Activated naive CD4-positive, alpha-beta T cell (primary cell): ENCODE results near the gene RPS6KA3.
"Not testable (repeated sequence)": the region's sequence is repeated elsewhere in the genome, so short reads cannot be mapped to it uniquely, and the experiment has no call there.

Experiments used
- DNase-seq, 4 experiments: peaks; one replicate each; lab custom pipeline; 2025; lab: John Stamatoyannopoulos, UW

RPS6KA3 gene

DNA sequence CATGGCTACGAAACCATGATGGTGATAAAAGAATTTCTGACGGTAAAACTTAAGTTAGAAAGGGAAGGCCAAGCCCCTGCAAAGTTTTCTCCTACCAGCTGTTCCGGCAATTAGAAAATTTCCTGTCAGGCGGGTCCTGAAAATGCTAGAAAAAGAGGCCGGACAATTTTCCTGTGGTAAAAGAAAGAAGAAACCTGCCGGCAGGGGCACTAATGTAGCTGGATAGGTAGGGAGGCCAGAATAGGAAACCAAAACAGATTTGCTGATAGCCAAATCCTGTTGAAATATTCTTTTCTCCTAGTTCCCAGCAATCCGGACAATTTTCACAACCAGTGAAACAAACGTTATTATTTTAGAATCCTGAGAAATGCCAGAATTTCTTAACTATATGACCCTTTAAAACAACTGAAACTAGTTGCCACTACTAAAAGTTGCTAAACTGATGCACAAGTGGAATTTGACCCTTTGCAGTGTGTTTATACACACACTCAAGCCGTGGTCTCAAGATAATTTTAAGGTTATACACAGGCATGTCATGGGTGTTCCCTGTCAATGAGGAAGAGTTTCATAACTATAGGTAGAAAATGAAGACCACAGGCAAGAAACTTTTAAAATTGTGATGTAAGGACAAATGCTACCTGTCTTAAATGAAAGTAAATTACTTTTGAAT lies 47.7 kb downstream of the RPS6KA3 start:
- no peak for DNase-seq

DNA sequence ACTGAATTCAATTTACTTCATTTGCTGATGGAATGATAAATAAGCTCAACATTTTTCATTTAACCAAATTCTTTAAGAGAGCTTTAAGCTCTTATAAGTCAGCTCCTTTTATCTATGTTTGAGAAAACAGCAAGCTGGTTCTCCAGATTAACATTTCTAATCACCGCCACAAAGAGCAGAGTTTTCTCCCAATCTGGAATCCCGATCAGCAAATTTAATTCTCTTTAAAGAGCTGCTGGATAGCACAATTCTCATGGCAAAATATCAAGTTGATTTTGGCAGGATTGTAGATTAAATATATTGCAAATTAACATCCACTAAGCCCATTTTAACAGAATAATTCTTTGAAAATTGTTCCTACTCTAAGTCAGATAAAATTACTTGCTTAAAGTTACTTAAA lies 48.8 kb downstream of the RPS6KA3 start:
- no peak for DNase-seq

DNA sequence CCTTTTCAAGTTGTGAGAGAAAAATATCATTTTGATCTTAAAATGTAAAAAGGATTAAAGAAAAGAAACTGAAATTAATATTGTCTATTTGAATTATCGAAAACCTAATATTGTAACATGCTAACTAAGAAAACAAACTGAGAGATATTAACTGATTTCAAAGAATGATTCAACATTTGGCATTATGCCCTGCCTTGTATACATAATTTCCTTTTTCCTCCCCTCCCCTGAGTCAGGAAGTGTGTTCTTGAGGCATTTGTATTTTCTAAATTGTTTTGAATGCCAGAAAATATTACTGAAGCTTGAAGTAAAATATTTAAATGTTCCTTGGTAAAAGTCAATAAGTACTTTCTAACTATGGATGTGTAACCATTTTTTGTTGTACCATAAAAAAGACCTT lies 49.4 kb downstream of the RPS6KA3 start:
- no peak for DNase-seq

DNA sequence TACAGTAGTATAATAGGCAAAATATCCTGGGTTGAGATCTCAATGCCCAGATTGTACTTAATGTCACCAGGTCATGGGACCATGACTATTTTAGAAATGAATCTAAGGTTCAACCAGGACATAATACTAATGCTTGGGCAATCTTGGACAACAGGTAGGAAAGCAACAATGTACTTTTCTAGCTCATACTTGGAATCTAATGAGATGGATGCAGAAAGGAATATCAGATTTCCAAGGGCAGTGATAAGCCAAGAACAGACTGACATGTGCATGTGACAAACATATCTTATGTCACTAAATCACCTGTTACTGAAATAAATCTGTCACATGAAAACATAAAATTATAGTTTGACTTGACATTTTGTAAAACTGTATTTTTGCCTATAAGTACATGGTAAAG lies 51.1 kb downstream of the RPS6KA3 start:
- DNase-seq, result no peak

DNA sequence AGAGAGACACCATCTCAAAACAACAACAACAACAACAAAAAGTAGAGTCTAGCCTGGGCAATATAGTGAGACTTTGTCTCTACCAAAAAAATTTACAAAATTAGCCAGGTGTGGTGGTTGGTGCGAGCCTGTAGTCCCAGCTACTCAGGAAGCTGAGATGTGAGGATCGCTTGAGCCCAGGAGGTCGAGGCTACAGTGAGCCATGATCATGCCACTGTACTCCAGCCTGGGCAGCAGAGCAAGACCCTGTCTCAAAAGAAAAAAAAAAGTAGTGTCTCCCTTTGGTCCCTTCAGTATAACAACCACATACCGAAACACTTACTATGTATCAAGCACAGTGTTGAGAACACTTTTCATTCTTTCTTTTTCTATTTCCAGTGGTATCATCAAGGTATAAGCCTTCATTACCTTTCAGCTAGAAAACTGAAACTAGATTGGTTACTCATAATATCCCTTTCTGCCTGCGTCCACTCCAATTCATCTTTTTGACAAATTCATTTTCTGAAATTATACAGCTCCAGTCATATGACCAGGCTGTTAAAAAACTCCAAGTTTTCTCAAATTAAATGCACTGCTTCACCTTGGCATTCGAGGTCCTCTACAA lies 54.1 kb downstream of the RPS6KA3 start:
- no peak for DNase-seq

DNA sequence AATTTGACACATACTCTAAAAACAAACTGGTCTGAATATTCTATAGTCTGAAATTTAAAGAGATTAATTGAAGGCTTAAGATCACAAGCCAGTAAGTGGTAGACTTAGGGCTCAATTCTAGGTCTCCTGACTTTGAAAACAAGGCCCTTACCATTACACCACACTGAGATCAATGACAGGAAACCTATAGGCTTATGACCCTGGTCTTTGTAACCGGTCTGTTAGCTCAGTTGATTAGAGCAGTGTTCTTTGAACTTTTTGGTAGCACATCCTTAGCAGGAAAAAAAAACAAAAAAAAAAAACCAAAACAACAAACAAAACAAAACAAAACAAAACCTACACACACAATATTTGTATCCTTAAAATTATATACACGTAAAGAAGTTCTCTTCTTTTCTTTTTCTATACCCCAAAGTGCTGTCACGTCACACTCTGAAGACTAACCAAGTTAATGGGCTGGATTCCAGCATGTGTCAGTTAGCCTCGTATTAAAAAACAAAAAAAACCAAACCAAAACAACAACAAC lies 55.4 kb downstream of the RPS6KA3 start:
- DNase-seq, result no peak

DNA sequence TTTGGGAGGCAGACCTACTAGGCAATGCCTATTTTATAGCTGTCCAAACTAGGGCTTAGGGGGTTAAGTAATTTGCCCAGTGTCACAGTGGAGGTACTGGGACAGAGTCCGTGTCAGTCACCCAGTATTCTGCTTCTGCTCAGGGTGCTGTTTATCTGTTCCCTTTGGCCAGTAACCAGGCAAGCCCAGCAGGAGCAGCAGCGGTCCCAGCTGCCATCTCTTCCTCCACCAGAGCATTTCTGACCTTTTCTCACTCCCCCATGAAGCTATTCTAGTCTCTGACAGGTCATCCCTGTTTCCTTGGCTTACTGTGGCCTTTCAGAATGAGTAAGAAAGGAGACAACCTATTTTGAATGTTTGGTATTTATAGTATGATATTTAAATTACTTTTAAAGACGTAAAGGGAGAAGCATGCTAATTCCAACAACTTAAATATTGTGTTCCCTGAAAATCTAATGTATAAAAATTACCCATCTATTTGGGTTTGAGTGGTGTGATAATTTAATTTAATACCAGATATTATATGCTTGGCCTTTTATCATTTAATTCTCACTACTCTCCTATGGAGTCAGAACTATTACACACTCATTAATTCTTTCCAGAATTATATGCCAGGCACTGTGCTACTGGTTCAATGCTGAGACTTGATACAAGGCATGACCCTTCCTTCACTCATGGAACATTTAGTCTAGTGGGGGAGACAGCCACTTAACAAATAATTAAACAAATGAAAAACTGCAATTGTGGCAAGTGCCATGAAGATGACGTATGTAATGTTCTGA lies 60.6 kb downstream of the RPS6KA3 start:
- DNase-seq, result no peak

DNA sequence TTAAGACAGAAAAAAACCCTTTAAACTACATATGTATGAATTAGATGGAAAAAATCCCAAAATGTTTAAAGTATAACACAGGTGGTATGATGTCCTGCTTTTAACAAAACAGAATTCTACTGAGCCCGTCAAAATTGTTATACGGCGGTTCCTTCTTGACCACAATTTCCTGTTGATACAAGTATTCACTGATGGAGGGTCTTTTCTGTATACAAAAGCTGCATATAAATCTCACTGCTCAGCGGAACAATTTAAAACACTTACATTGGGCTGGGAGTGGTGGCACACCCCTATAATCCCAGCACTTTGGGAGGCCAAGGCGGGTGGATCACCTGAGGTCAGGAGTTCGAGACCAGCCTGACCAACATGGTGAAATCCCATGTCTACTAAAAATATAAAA lies 62.4 kb downstream of the RPS6KA3 start:
- DNase-seq, result no peak

DNA sequence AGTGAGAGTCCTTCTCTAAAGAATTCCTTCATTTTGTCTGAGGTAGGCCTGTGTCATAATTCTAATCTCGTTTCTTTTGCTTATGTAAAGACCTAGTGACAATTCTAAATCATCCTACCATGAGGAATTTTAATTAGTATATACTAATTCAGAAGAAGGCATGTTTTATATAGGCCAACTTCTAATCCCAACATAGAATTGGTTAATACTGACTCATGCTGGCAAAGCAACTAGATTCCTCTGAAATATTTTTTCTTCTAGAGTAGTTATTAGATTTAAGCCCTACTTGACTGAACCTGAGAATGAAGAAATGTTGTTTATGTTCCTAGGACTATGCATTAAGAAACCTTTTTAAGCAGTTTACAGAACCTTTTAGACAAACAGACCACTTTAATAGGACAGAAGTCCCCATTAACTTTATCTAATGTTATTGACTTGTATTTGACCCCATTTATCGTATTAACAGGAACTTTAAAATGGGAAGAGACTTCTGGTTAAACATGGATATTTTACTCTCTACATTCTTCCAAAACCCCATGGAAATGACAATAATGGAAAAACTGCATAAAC lies 69.0 kb downstream of the RPS6KA3 start:
- no peak for DNase-seq

DNA sequence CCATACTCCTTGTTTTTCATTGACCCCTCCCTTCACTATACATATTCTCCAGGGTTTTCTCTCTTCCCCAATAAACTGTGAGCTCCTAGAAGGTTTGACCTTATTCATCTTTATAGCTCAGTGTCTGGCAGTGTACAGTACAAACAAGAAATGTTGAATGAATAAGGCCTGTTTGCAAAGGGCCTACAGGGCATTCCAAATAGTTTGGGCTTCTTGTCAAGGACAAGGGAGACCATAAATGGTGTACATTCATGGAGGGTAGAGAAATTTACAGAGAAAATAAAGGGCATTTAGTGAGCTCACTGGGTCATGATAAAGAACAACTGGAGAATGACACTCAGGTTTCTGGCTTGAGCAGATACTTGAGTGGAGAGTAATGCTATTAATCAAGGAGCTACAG lies 77.5 kb downstream of the RPS6KA3 start:
- no peak for DNase-seq

DNA sequence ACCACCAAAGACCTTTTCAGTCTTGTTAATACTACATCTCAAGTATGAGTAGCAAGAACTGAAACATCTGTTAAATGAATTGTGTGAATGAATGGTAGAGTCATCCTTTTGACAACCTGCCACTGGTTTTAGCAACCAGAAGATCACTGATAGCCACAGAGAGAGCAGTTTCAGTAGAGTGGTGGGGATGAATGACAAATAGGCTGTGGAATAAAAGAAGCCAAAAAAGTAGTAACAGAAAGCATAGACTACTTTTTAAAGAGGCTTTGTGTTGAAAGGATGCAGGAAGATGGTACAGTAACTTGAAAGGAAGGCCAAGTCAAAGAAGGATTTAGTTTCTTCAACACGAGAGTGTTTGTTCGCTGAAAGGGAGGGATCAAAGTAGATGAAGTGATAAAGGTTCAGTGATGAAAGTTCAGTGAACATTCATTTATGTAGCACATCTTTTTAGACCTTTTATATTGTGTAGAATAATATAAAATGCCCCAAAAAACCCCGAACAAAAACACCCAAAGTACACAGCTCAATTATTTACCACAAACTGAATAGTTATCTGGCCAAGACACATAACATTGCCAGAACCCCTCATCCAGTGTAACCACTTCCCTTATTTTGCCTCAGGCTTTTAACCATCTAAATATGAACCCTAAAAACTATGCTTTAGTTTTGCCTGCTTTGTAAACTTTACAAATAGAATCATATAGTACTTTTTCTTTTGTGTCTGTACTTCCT lies 84.9 kb downstream of the RPS6KA3 start:
- no peak for DNase-seq

DNA sequence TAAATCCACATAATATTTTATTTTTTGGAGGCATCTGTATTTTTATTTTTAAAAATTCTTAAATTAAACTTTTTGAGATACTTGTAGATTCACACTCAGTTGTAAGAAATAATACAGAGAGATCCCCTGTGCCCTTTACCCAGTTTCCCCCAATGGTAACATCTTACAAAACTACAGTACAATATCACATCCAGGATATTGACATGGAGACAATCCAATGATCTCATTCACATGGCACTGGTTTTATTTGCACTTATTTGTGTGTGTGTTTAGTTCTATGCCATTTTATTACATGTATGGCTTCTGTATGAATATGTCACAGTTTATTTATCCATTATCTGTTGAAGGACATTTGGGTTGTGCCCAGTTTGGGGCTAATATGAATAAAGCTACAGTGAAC lies 89.6 kb downstream of the RPS6KA3 start:
- no peak for DNase-seq

DNA sequence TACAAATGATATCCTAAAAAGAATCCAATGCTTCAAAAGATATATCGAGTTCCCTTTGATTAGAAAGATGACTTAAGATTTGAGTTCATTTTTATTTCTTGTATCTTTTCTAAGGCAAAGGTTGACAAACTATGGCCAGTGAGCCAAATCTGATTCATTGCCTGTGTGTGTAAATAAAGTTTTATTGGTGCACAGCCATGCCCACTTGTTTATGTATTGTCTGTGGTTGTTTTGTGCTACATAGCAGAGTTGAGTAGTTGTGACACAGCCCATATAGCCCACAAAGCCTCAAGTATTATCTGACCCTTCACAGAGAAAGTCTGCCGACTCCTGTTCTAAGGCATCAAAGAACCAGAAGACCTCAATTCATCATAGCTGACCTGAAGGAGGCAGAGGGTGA lies 92.9 kb downstream of the RPS6KA3 start:
- no peak for DNase-seq

DNA sequence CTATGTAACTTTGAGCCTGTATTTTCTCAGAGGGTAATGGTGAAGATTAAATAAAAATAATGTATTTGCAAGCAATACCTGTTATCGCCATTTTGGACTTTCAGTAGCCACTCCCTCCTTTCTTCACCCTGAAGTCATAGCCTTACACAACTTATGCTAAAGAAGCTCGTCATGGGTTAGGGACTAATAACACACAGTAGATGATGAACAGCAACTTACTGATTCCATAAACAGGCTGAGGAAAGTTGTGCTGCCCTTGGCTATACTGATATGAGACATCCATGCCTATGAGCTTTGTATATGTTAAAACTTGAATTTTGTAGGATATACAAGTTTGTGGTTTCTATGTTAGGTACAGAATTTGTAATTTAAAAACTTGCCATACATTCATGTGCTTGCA lies 93.4 kb downstream of the RPS6KA3 start:
- DNase-seq, result no peak

DNA sequence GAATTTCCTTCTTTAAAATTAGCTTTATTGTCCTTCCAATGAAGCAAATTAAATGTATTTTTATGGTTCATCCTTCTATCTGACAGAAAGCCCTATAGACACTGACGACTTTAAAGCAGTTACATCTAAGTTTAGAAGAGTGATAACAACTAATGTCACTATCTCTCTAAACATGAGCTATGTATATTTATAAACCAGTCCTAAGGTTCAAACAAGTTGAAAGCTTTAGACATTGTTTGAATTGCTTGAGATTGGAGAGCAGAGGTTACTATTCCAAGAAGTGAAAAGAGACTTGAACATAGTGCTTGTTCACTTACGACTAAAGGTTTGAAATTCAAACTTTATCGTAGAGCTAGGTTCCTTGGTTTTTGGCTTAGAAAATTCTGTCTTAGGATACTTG lies 94.8 kb downstream of the RPS6KA3 start:
- no peak for DNase-seq

DNA sequence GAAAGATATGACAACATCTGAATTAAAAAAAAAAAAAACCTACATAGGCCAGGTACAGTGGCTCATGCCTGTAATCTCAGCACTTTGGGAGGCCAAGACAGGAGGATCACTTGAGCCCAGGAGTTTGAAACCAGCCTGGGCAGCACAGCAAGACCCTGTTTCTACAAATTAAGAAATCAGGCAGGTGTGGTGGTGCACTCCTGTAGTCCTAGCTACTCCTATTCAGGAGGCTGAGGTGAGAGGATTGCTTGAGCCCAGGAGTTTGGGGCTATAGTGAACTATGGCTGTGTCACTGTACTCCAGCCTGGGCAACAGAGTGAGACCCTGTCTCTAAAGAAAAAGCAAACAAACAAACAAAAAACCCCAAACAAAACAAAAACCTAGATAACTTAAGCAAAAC lies 104.2 kb downstream of the RPS6KA3 start:
- DNase-seq, result not testable (repeated sequence)

DNA sequence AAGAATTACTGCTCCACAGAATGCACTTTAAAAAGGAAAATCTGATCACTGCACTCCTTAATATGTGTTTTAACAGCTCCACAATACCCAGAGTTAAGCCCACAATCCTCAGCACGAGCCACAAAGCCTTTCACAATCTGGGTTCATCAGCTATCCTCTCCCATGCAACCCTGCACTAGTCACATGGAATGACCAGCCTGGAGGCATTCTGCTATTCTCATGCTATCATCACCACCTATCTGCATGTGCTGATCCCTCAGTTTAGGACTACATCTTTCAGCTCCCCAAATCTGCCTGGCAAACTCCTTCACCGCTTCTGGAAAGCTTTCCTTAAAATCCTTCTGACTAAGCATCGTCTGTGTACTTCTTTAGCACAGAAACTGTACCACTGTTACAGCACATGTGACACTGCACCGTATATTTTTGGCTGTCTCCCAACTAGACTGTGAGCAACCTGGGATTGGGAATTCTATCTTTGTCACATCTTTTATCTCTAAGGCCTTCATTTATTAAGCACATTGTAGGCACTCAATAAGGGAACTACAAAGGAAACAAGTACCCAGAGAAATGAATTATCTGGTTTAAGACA lies 106.8 kb downstream of the RPS6KA3 start:
- DNase-seq, result no peak

DNA sequence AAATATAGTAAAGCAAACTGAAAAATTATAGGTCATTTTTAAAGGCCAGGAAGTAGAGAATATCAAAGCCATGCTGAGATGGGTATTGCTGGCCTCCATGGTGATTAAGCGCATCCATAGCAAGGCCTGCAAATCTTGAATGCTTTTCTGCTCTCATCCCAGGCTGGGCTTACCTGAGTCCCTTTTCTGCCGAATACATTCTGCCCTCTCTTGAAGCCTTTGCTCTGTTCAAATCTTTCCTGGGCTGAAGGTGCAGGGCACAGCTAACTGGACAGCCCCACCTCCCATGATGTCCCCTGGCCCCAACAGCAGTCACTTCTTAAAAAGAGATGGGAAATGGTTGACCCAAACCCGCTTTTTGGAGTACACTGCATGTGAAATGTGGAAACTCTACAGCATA lies 115.0 kb downstream of the RPS6KA3 start:
- no peak for DNase-seq

DNA sequence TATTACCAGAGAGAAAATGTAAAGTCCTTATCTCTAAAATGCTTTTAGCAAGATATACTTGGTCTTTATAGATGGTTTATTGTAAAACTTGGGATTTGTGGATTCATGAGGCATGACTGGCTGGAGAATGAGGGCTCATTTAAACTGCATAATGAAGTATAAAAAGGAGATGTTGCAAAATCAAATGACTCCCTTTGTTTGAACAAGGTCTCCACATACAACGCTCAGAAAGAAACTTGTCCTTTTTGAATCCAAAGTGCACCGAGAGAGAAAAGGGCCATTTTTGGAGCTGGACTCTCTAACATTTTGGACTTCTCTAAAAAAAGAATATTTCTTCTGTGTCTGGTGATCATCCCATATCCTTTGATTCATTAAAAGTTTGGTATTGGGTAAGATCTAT lies 117.4 kb downstream of the RPS6KA3 start:
- no peak for DNase-seq

DNA sequence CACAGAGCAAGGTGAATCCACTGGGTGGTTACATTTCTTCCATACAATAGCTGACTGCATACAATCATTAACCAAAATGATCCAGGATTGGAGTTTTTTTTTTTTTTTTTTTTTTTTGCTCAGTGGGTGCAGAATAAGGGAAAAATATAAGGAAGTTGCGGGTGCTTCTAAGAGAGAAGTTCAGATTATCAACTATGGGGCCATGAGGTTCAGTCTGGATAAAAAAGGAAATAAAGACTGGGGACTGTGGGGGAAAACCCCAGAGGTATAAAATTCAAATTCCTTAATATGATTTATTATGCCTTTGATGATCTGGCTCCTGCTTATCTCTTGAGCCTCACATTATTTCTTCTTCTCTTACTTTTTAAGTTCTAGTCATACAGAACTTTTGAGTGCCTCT lies 119.1 kb downstream of the RPS6KA3 start:
- DNase-seq, result no peak

DNA sequence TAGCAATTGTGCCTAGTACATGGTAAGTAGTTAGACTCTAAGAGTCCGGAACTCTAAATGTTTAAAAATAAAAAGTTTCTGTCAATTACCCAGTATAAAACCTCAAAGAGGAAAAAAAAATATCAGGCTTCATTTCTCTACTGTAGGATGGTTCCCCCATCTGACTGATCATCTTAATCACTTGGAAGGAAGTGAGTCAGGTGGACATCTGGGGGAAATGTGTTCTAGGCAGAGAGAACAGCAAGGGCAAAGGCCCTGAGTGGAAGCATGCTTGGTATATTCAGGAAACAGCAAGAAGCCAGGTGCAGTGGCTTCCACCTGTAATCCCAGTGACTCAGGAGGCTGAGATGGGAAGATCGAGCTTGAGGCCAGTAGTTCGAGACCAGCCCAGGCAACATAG lies 122.2 kb downstream of the RPS6KA3 start:
- no peak for DNase-seq

DNA sequence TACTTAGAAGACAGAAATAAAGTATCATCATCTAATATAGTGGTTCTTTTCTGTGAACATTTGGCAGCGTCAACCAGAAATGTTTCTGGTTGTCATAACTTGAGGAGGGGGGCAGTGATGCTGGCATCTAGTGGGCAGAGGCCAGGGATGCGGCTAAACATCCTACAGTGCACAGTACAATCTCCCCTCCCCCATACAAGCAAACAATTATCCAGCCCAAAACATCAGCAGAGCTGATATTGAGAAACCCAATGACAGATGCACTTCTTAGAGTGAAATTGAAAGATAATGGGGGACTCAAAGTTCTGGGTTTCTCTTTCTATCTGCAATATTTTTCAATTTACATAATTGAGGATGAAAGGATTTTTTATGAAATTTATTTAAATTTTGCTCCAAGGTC lies 123.1 kb downstream of the RPS6KA3 start:
- DNase-seq, result no peak
